ENCODE results near the gene MEI1.

MEI1 gene

DNA sequence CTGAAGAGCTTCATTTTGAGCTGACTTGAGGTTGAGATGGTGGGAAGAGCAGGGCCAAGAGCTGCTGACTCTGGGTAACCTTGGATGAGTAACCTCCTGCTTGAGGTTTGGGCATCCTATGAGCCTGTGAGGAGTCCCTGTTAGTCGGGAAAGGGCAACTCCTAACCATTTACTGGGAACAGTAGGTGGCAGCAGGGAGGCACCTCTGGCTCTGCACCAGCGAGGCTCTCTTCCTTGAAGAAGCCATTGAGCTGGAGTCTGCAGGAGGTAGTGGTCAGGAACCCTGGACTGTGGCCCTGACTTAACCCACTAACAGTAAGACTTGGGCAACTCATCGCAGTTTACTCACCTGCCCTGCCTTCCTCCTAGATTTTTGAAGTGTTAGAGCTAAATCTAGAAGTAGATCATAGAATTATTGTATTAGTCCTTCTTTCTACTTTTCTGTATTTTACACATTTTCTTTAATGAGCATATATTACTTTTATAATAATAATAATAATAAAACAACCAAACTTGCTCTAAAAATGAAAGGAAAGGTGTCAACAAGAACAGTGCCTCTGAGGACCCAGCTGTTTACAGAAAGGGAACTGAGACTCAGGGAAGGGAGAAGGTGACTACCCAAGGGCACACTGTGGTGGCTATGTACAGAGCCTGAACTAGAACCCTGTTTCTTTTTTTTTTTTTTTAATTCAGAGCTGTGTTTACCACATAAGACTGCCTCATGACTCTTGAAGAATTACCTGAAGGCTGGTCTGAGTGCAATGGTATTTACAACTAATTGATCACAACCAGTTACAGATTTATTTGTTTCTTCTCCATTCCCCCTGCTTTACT, 47.5 kb downstream of the MEI1 start:
- peak; percentile 57 for DNase-seq (ENCODE audit: low read depth)

GRCh38 chr22:41752011-41752970, 53.0 kb downstream of the MEI1 start:
- DNase-seq (ENCODE audit: low read depth), result no peak

GRCh38 chr22:41753984-41754383, 54.7 kb downstream of the MEI1 start:
- DNase-seq (ENCODE audit: low read depth), result no peak

- DNase-seq (ENCODE audit: low read depth), result no peak
Measured at GRCh38 chr22:41757502-41757901, 58.2 kb downstream of the MEI1 start.

- no peak for DNase-seq (ENCODE audit: low read depth)
Measured at GRCh38 chr22:41758231-41758630, 58.9 kb downstream of the MEI1 start.

DNA sequence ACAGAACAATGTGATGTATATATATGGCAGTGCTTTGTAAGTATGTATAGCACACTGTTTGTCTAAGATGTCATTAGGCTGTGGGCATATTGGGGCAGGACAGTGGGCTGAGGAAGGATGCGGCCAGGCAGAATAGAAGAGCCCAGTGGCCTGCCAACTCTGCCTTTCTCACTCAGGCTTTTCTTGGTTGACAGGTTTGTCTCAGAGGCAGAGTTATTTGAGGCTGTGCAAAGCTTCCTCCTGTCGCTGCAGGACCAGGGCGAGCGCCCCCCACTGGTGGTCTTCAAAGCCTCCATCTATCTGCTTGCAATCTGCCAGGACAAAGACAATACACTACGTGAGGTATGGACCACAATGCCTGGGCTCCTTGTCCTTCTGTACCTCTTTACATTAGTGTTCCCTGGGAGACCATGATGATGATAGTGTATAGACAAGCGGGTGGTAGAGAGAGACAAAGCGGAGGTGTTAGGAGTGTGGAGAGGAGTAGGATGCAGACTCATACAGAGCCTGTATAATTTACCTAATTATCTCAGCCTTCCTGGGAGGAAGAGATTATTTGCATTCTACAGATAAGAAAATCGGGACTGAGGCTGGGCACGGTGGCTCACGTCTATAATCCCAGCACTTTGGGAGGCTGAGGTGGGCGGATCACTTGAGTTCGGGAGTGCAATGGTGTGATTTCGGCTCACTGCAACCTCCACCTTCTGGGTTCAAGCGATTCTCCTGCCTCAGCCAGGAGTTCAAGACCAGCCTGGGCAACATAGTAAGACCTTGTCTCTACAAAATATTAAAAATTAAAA, 63.9 kb downstream of the MEI1 start:
- DNase-seq (ENCODE audit: low read depth), result no peak

DNA sequence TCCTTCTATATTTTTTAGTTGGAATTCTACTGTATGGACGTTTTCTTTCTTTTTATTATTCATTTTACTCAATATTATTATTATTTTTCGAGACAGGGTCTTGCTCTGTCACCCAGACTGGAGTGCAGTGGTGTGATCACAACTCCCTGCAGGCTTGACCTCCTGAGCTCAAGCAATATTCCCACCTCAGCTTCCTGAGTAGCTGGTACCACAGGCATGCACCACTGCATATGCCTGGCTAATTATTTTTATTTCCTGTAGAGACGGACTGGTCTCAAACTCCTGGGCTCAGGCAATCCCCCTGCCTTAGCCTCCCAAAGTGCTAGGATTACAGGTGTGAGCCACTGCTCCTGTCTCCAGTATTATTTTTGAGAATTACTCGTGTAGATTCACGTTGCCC, 67.2 kb downstream of the MEI1 start:
- DNase-seq (ENCODE audit: low read depth), result no peak

- DNase-seq (ENCODE audit: low read depth), result peak; percentile 24
Measured at GRCh38 chr22:41768430-41768829, 69.1 kb downstream of the MEI1 start.

DNA sequence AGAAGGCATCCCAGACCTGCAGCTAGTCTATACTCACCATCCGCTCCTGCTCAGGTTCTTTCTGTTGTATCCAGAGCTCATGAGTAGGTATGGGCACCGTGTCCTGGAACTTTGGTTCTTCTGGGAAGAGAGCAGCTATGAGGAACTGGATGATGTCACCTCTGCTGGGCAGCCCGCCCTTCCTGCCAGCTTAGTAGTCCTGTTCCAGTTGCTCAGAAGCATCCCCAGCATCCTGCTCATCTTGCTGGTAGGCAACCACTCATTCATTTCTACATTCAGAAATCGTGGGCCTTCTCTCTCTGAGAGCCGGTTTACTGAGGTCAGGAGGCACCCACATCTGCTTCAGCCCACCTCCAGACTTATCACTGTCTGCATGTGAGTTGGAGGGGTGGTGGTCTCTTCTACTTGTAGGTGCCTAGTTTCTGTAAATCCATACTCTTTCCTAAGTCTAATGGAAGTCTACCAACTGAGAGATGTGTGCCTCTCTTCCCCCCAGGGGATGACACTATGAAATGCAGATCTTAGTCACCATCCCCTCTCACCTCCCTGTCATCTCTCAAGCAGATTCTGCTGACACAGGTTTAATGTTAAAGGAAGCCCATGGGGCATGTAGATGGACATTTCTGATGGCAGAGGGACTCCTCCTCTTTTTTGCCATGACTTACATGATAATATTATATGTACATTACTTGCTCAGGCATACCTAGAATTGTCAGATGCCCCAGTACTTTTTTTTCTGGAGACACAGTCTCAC, 71.6 kb downstream of the MEI1 start:
- no peak for DNase-seq (ENCODE audit: low read depth)

DNA sequence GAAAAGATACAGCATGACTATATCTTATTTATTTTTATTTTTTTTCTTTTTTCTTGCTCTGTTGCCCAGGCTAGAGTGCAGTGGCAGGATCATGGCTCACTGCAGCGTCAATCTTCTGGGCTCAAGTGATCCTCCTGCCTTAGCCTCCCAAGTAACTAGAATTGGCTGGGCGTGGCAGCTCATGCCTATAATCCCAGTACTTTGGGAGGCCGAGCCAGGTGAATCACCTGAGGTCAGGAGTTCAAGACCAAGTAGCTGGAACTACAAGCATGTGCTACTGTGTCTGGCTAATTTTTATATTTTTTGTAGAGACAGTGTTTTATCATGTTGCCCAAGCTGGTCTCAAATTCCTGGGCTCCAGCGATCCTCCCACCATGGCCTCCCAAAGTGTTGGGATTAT, 72.9 kb downstream of the MEI1 start:
- no peak for DNase-seq (ENCODE audit: low read depth)

GRCh38 chr22:41772645-41773044, 73.3 kb downstream of the MEI1 start:
- DNase-seq (ENCODE audit: low read depth), result no peak

GRCh38 chr22:41775338-41775737, 76.0 kb downstream of the MEI1 start:
- DNase-seq (ENCODE audit: low read depth), result no peak

DNA sequence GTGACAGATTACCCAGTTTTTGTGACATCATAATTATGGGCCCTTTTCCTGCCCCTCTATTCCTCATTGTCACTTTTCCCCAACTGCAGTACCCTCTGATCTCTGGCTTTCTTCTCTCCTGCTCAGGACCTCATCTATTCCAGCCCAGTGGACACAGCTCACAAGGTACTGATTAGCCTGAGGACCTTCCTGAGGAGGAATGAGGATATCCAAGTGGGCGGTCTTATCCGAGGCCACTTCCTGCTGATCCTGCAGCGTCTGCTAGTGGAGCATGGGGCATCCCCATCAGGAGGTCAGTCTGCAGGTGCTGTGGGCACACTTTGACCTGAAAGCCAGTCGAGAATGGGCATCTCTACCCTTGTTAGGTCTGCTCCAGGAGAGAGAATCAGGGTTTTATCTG, 76.7 kb downstream of the MEI1 start:
- DNase-seq (ENCODE audit: low read depth), result no peak

DNA sequence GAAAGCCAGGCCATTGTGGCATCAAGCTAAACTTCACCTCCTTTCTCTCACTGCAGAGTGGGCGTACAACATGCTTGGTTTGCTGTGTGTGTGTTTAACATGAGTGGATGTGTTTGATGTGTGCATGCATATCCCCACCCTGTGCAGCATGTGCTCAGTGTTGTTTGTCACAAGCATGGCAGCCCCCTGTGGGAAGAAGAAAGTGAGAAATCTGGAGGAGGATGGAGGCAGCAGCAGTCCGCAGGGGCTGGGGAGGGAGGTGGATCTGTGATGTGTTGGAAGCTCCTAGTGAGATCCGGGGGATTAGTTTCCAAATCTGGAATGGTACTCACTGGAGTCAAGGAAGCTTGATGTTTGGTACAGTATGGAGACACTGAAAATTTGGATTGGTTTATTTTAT, 77.1 kb downstream of the MEI1 start:
- DNase-seq (ENCODE audit: low read depth), result no peak

GRCh38 chr22:41777749-41778425, 78.6 kb downstream of the MEI1 start:
- DNase-seq (ENCODE audit: low read depth), result no peak

GRCh38 chr22:41779929-41780505, 80.7 kb downstream of the MEI1 start:
- DNase-seq (ENCODE audit: low read depth), result no peak

- DNase-seq (ENCODE audit: low read depth), result no peak
Measured at GRCh38 chr22:41780746-41781505, 81.6 kb downstream of the MEI1 start.

GRCh38 chr22:41781507-41781906, 82.2 kb downstream of the MEI1 start:
- no peak for DNase-seq (ENCODE audit: low read depth)

- DNase-seq (ENCODE audit: low read depth), result no peak
Measured at GRCh38 chr22:41782316-41782715, 83.0 kb downstream of the MEI1 start.

DNA sequence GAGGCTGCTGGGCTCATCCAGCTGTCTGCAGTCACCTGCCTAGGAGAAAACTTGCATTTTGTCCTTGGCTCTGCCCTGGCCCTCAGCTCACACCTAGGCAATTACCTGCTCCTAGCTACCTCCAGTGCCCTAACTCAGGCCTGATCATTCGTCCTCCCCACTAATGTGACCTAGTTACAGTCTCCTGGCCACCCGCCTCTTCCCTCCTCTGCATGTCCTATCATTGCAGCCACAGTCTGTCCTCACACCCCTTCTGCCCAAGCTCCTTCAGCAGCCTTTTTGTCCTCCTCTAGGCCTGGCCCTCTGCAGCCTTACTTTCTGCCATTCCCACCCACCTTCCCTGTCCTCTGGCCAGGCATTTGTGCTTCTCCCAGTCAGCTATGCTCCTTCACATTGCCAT, 83.4 kb downstream of the MEI1 start:
- no peak for DNase-seq (ENCODE audit: low read depth)
